ENCODE data around the gene GMPR.

DNA sequence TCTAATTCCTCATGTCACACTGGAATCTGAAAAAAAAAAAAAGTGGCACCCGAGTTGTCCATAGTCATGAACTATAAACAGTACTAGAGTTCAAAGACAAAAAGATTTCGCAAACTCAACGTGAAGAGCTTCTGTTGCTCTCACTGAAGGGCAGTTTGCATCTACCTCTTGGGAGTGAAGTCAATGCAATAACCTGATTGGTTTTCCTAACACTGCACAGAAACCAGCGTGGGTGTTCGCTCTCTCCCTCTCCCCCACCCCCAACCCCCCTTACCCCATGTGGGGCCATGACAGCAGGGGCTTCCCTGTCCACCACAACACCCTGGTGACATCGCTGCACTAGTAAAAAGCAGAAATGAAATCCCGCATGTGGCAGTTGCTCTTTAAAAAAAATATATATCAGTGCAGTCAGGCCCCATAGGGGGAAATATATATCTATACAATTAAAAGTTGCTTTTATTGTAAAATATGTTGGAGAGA is 66.9 kb downstream of the GMPR start:
- no peak for TF ChIP-seq CTCF (optimal IDR thresholded peaks at IDR 0.05 in 1 of 3, IDR thresholded peaks at IDR 0.05 in 1 of 3, conservative IDR thresholded peaks at IDR 0.05 in 1 of 3; ENCODE audit: extremely low read depth in 1 of 3, insufficient read depth in 2 of 3, low read length in 3 of 3)
- TF ChIP-seq EZH2 (IDR thresholded peaks at IDR 0.05; ENCODE audit: low read length) = no peak

Measured in keratinocyte (primary cell).